Inflammatory macrophage treated with lipopolysaccharide for 4 hours (primary cell): ENCODE measurements around the gene MBLAC2.
A peak's percentile ranks its signal among the peaks of the same experiment; 100 is the strongest.

Source experiments
- DNase-seq: peaks from one replicate; pipeline ENCODE4 v3.0.0-alpha.2; 2020

The MBLAC2 gene

DNA sequence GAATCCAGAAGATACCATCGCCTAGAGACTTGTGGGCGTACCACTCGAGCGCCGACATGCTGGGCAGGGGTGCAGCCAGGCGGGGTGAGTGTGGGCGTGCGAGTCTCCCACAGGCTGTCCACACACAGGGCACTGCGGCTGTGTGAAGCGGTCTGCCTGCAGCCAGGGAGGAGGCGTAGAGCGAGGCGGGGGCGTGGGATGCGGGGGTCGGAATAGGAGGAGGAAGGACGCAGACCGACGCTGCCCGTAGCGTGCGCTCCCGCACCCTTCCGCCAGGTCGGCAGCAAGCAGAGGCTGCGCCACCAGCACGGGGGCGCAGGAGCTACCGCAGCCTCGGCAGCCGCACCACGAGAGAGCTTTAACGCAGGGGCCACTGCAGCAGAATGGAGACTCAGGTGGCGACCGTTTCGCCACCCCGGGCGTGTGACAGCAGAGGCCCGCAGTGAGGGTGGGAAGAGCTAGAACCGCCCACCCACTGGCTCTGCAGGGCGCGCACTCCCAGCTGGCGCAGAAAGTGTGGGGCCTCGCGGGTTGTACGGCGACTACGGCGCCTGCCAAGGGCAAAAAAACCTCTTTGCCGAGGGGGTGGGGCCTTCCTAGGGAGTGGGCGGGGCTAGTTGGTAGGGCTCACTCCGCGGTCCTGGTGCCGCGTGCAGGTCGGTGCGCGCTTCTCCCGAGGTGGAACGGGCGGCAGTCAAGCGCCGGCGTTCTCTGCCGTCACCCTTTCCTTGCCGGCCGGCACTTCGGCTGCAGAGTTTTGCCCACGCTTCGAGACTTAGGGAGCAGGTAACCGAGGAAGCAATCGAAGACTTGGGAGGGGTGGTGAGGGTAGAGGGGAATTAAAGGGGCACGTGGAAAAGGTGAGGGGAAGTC lies at the start of gene MBLAC2, which contains the start of gene POLR3G:
Gene MBLAC2 (minus strand): TSS at position 537 of the 873 bp plus-strand sequence. CDS start 479 bp downstream, at position 58.
Gene POLR3G (plus strand): TSS at position 630 of the 873 bp plus-strand sequence. CDS start 10,704 bp downstream, outside the sequence.
- peak; percentile 87 for DNase-seq

DNA sequence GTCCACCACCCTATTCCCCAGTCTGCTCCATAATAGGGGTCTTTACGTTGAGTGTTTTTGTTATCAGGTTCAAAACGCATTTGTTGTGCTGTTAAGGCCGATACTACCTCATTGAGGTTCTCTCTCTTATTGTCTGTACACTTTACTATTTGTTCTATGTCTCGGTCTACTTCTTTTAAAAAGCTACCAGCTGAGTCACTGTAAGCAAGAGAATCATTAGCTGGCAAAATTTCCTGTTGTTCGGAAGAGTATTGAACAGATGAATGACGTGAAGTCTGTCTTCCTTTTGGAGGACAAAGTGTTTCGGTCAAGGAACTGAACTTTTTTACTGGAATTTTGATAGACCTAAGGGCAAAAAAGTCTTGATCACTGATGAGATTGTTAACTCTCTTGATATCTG lies 44.5 kb upstream of the MBLAC2 start:
- no peak for DNase-seq

DNA sequence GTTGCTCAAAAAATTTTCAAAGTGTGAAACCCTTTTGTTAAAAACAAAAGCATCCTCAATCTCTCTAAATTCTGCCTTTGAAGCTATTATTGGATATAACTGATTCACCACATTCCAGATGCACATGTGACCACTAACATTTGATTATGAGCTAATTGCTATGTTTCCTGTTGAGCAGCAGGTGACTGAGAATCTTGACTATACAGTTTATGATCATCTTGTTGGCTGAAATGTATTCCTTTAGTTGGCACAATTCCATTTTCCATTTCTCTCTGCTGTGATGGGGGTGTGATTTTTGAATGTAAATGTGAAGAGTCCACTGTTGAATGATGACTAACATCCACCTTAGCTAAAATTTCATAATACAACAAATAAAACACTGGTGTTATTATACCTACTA lies 44.1 kb upstream of the MBLAC2 start:
- no peak for DNase-seq

DNA sequence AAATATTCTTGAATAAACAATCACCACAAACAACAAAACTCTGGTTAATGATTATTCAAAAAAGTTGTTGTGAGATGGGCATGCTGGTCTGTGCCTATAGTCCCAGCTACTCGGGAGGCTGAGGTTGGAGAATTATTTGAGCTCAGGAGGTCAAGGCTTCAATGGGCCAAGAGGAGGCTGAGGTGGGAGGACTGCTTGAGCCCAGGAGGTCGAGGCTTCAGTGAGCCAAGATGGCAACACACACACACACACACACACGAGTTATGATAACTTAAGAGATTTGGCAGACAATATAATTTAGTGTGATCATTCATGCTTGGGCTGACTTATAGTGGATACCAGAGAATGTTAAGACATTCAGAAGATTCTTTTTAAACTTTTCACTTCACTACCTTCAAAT lies 39.9 kb upstream of the MBLAC2 start:
- DNase-seq = no peak

DNA sequence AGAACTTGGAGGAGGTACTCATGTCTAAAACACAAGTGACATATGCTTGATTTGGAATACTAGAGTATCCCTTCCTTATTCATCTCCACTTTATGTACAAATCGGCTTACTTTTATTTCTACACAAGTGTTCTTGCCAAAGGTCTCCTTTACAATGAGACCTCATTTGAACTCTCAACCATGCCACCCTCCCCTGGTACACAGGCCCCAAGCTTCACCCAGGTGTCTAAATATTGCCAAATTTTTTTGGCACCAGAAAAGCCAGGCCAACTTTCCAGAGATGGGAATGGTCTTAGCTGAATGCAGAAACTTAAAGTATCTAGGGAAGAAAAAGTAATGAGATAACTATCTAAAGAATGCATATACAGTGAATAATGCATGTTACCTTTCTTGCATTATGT lies 35.9 kb upstream of the MBLAC2 start:
- no peak for DNase-seq

DNA sequence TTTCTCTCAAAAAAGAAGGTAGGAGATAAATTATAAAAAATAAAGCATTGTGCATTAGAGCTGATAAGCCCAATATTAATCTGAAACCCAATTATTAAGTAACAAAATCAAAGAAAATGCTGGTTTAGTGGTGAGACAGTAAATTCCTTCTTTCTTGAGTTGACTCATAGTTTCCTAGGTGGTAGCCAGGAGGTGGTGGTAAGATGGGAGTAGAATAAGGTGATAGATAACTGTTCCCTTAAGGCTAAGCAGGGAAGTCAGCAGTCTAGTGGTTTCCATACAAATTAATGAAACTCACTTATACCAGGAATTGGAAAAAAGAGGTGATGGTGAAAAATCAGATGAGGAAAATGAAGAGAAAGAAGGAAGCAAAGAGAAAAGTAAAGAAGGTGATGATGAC lies 31.6 kb upstream of the MBLAC2 start:
- DNase-seq = no peak

DNA sequence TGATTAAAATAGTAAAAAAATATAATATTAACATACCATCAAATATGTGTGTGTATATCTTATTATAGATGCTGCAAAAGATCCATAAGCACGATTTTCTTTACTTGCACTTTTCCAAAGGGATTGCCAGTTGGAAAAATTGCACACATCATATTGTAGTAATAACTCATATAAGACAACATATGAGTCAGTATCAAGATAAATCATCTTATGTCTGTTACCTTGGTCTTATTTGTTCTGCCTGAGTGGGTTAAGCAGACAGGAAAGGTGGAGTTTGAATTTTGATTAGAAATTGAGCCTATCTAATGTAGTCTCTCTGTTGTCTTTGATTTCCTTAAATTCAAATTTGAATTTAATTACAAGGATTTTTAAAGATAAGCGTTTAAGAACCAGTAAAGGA lies 30.2 kb upstream of the MBLAC2 start:
- DNase-seq = no peak

DNA sequence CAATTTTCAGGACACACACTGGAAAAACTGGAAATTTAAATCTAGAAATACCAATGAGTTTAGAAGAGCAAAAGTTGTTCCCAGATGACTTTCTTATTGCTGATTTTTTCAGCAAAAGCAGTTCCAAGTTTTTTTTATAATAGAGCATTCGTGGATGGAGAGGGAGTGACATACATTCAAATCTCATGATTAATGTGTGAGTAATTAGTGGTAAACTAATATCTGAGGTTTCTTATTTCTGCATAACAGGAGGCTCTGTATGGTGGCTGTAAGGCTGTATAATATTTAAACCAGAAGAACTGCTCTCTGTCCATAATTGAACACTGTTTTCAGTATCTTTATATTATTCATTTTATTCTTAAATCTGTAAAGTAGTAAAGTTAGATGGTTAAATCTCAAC lies 29.0 kb upstream of the MBLAC2 start:
- no peak for DNase-seq

DNA sequence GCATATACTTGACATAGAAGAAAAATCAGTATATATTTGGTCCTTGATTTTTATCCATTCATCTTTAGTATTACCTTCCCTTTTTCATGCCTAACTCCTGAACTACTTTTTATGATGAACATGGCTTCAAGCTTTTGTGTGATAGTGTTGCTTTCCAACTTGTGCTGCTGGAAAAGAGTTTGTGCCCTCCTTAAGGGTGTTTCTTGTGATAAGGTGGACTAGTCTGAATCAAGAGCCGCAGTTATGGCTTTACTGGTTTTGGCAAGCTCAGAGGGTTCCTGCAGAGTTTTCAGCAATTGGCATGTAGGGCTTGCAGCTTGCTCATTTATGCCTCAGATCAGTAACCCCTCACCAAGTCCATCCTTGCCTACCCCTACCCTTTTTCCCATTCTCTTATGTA lies 20.6 kb upstream of the MBLAC2 start:
- DNase-seq = no peak

DNA sequence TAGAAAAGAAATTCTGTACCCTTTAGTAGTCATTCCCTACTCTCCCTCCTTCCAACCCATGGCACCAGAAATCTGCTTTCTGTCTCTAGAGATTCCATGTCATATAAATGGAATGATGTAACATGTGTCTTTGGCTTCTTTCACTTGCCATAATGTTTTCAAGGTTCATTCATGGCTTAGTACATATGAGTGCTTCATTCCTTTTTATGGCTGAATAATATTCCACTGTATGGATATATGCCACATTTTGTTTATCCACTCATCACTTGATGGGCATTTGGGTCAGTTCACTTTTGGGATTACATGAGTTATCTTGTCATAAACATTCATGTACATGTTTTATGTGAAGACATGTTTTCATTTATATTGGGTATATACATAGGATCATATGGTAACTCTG lies 19.5 kb upstream of the MBLAC2 start:
- no peak for DNase-seq

DNA sequence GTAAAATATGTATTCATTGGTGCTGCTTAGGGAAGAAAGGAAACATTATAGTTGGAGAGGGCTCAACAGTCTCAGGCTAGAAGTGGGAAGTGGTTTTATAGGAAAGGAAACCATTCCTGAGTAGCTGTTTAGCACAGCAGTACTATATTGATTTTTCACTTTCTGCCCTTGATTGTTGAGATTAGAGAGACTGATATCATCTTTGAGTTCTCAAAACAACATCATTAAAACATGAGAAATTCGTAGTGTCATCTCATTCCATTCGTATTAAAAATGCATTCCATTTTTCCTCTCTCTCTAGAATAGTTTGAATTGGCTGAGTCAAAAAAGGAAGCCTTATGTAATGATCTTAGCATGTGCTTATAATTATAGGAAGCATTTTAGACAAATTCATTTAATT lies 14.2 kb upstream of the MBLAC2 start:
- no peak for DNase-seq

DNA sequence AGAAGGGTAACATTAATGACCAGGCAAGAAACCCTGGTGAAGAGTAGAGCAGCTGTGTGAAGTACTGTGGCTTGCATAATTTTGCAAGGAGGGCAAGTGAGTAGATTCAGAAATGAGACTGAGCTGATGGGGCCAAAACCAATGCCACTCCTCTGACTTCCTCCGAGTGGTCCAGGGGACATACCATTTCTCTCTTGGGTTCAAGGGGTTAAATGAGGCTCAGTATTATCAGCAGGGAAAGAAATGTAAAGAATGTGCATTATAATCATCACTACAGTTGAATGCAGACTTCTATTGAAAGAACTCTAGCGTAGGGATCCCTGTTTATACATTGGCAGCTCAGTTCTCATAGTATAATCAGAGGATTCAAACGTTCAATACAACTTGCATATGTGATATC lies 10.0 kb upstream of the MBLAC2 start:
- DNase-seq = no peak

DNA sequence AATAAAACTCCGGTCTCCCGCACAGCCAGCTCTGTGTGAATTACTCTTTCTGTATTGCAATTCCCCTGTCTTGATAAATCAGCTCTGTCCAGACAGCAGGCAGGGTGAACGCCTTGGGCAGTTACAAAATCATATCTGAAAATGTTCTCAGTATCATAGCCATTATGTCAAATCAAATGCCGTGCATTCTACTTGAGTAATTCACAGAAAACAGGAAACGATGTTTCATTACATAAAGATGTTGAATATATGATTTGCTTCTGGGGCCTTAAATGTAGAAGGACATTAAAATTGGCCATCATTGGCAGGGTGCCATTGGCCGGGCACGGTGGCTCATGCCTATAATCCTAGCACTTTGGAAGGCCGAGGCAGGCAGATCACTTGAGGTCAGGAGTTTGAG lies 8.6 kb upstream of the MBLAC2 start:
- no peak for DNase-seq

DNA sequence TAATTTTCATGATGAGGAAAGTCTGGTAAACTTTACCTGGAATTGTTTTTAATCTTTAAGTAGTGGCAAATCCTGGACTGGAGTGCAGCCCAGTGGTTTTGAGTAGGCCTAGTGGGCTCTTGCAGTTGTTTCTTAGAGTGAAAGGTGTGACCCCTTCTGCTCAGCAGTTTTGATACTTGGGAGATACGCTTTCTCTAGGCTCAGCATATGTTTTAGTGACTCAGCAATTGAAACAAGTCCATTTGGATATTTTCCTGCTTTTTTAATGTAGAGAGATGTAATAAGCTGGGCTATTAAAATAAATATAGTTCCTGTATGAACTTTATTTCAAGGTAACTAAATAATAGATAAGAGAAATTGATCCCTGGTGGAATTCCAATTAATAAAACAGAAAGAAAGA lies 6.1 kb upstream of the MBLAC2 start:
- DNase-seq = no peak

DNA sequence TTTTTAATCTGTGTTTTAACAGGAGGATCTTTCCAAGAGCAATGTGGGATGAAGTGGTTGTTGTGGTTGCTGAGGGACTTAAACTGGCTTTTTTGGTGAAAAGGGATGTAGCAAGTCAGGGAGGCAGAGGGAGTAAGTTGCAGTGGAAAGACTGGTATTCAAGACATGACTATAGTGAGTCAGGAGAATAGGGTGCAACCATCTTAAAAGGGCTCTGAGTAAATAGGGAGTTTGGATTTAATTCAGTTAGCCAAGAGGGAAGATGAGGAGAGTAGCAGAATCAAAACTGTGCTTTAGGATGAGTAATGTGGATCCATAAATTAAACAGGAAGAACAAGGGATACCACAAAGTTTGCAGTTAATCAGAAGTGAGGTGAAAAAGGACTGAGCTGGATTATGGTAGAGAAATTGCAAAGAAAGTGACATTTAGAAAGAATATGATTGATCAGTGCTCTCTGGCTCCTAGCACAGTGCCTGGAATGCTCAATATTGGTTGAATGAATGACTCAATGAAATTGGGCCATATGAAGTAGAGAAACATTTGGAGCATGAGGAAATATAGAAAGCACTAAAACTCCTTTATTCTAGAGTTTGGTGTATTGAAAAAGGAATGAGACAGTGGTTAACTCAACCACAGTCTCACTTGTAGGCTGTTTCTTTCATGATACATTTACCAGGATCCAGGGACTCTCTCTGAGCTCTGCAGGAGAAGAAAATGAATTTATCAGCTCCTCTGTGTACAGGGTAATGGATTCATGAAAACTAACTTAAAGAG lies 5.2 kb upstream of the MBLAC2 start:
- DNase-seq = no peak

DNA sequence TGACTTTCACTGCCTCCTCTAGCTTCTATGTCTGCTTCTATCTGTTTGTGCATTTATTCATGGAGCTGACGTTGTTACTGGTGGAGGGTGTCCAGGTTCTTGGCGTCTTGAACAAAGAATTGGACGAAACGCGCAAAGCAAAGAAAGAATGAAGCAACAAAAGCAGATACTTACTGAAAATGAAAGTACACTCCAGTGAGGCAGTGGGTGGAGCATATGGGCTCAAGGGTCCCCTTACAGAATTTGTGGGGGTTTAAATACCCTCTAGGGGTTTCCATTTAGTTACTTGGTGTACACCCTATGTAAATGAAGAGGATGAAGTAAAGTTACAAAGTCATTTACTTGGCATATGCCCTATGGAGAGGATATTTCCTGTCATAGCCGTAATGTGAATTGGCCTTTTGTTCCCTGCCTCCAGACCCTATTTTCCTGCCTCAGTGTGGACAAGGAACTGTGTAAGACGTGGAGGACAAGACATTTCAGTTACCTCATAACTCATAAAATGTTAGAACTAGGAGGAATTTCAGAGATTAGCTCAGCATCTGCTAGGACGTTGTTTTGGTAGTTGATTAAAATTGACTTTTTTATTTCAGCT lies 3.1 kb upstream of the MBLAC2 start:
- DNase-seq = no peak

DNA sequence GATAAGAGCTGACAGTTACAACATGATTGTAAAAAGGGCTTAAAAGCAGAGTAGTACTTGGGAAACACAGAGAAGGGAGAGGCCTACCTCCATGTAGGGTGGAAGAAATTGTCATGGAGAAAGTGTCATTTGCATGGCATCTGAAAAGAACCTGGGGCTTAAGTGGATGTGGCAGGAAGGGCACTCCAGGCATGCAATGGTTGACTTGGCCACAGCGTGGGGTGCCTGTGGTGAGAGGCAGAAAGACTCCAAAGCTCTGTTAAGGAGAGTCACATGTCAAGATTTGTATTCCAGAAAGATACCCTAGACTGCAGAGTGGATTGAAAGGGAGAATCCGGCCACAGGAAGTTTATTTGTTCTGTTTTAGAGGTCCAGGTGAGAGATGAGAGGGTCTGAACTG lies 2.5 kb upstream of the MBLAC2 start:
- DNase-seq = no peak

DNA sequence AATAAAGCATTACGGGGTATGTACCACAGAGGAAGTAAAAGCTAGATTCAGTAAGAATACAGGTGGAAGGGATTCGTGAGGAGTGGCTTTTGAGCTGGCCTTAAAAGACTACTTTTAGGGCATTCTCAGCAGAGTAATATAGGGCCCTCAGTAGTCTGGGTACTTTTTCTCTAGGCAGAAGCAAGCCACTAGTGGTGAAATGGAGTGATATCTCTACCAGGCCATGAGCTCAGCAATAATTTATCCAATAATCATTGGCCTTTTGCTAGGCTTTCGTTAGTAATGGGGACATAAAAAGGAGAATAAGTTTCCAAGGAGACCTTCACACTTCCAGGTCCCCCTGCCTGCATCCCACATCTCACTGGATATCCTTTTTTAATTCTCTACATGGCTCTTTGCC lies 1.8 kb upstream of the MBLAC2 start:
- no peak for DNase-seq

DNA sequence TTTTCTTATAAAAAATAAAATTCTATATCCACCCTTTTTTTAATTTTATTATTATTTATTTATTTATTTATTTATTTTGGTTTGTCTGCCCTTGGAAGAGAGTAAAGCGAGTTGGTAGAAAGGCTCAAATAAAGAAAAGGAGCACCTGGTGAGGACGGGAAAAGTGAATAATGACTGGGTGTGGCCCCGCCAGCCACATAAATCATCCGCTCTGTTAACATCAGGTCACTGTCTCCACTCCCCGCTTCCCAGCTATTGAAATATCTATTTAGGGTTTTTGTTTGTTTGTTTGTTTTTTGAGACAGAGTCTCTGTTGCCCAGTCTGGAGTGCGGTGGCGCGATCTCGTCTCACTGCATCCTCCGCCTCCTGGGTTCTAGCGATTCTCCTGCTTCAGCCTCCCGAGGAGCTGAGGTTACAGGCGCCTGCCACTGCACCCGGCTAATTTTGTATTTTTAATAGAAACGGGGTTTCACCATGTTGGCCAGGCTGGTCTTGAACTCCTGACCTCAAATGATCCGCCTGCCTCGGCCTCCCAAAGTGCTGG lies 937 bp upstream of the MBLAC2 start:
- DNase-seq = no peak

DNA sequence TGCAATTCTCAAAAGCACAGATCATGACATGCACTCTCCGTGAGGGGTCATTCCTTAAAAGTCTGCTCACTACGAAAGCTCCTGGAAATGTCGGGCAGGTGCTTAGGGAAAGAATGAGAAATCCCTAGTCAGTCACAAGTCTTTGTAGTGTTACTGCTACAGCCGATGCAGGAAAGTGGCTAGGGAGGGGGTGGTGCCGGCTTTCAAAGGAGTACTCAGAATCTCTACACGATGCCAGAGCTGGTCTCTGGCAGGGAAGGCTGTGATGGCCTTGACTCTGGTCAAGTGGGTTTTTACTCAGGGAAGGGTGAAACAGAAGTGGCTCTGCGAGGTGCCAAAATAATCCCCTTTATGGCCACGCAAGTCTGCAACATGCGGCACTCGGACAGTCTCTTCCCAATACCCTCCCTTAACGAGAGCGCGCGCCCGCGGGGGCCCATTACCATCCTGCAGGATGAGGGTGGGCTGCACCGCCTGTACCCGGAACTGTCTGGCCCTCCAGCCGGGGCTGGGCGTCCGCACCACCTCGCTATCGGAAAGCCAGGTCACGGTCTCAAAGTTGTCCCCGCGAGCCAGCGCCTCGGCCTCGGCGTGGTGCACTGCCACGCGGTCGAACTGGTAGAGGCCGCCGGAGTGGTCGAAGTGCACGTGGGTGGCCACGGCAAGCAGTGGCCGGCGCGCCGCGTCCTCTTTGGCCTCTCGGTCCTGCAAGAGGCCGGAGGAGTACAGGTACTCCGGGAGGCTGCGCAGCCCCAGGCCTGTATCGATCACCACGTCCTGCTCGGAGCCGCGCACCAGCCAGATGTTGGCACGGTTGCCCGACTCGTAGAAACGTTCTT lies 956 bp downstream of the MBLAC2 start:
- DNase-seq = peak; percentile 30

DNA sequence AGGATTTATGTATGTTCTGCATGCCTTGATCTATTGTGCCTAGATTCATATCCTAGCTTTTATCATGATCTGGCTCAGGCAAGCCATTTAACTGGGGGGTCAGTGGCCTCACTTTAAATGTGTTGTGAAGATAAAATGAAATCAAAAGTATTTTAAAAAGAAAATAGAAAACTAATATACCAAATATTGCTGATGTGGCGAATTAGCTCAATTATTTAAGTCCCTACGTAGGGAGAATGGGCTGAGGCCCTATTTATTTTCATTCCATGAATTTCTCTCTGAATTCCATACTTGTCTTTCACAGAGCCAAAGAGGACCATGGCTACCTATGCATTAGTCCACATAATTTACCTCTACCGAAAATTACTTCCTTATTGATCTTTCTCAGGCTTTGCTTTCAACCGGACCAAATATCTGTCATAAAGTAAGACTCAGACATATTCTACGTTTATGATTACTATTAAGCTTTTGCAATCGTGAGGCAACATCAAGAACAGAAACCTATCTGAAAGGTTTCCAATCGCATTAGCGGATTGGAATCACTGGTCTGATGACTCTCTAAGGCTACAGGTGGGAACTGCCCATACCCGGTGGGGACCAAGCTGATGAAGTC lies 1.7 kb downstream of the MBLAC2 start:
- DNase-seq = peak; percentile 17

DNA sequence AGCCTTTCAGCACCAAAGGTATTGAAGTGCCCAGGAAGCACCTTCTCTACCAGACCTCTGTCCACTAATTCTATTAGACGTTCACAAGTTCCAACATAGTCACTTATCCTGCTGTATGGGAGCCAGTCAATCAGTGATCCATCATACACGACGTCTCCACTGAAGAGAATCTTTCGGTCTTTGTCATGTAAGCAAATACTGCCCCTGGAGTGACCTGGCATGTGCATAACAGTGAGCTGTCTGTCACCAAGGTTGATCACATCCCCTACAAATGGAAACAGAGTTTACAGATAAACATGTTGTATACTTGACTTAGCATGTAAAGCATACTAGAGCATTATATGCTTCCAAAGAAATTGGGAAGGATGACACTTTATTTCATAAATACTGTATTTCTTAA lies 13.3 kb downstream of the MBLAC2 start:
- DNase-seq = no peak
